ENCODE results near the gene CCDC102B. TPM values are rescaled to one million over a fixed set of nuclear protein-coding genes. Genes with fewer than 3 reads are reported as not detected.
A peak's percentile ranks its signal among the peaks of the same experiment; 100 is the strongest.

The CCDC102B gene
- total and polyA plus RNA-seq, 4 donors = 7.1 to 78.8 (median 19.9) TPM

DNA sequence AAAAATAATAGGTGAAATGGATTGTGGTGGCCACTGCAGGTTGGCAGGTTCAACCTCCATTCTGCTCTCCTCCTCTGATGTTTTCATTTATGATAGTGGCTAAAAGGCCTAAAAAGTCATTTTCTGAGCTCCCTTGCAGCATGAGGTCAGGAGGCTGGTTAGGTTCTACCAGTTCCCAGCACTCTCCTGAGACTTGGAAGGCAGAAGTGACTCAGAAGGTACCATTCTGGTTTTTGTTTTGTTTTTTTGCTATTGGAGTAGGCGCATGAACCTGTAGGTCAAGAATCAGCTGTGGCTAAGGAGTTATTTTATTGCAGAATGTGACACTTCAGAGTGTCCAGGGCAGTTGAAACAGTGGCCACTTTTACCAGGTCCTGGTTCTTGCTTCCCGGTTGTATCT is 181.9 kb downstream of the CCDC102B start:
- Histone ChIP-seq H3K27me3 (ENCODE audit: control insufficient read depth in 3 of 3, insufficient read depth in 3 of 3, low read length in 2 of 3) (no peaks in the 10 kb centered on the region), H3K4me3 (no peak overlapping the region), H3K27ac (ENCODE audit: low read depth in 1 of 2, low read length in 1 of 2) (no peak overlapping the region), H3K36me3 (ENCODE audit: control insufficient read depth in 4 of 4, insufficient read depth in 4 of 4, low read length in 4 of 4) (no peaks in the 10 kb centered on the region), H3K9me3 (ENCODE audit: control insufficient read depth in 4 of 4, insufficient read depth in 3 of 4, low read length in 3 of 4) (no peaks in the 10 kb centered on the region), H3K4me1 (ENCODE audit: control insufficient read depth in 5 of 5, insufficient read depth in 5 of 5, low read length in 5 of 5) (no peaks in the 10 kb centered on the region), H3K9ac (ENCODE audit: insufficient read depth in 1 of 2, low read length in 2 of 2) (no peak overlapping the region)
- 91 to 97% methylated on average over 2 of the region's 2 CpGs for WGBS, 2 donors
- DNase-seq (no peak), ATAC-seq (ENCODE audit: insufficient read depth, low FRiP score) (no peak)
- TF ChIP-seq, protein P1, sequence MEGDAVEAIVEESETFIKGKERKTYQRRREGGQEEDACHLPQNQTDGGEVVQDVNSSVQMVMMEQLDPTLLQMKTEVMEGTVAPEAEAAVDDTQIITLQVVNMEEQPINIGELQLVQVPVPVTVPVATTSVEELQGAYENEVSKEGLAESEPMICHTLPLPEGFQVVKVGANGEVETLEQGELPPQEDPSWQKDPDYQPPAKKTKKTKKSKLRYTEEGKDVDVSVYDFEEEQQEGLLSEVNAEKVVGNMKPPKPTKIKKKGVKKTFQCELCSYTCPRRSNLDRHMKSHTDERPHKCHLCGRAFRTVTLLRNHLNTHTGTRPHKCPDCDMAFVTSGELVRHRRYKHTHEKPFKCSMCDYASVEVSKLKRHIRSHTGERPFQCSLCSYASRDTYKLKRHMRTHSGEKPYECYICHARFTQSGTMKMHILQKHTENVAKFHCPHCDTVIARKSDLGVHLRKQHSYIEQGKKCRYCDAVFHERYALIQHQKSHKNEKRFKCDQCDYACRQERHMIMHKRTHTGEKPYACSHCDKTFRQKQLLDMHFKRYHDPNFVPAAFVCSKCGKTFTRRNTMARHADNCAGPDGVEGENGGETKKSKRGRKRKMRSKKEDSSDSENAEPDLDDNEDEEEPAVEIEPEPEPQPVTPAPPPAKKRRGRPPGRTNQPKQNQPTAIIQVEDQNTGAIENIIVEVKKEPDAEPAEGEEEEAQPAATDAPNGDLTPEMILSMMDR (IDR thresholded peaks at IDR 0.05; ENCODE audit: control extremely low read depth, extremely low read depth) = no peak

DNA sequence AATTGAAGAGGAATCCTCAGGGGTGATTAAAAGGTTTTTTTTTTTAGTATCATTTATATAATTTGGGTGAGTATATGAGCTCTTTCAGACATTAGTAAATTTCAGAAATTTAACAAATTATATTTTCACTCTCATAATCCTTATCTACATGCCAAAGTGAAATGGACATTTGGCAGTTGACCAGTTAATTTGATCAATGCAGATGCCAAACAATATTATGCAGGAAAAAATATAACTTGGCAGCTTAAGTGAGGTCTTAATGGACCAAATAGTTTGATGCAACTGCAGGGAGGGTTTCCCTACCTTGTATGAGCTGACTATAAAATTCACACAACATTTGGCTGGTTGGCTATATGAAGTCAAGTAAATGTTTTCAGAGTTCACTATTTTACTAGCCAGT is 185.2 kb downstream of the CCDC102B start:
- ATAC-seq (ENCODE audit: insufficient read depth, low FRiP score) (no peak), DNase-seq (no peak)
- Histone ChIP-seq H3K36me3 (ENCODE audit: control insufficient read depth in 4 of 4, insufficient read depth in 4 of 4, low read length in 4 of 4) (no peaks in the 10 kb centered on the region), H3K9me3 (ENCODE audit: control insufficient read depth in 4 of 4, insufficient read depth in 3 of 4, low read length in 3 of 4) (peaks cover 0 to 7% (median 0%) of the 10 kb centered on the region in 4 donors), H3K27me3 (ENCODE audit: control insufficient read depth in 3 of 3, insufficient read depth in 3 of 3, low read length in 2 of 3) (no peaks in the 10 kb centered on the region), H3K9ac (ENCODE audit: insufficient read depth in 1 of 2, low read length in 2 of 2) (no peak overlapping the region), H3K27ac (ENCODE audit: low read depth in 1 of 2, low read length in 1 of 2) (no peak overlapping the region), H3K4me1 (ENCODE audit: control insufficient read depth in 5 of 5, insufficient read depth in 5 of 5, low read length in 5 of 5) (no peaks in the 10 kb centered on the region), H3K4me3 (no peak overlapping the region)
- TF ChIP-seq, protein P1 (IDR thresholded peaks at IDR 0.05; ENCODE audit: control extremely low read depth, extremely low read depth) = no peak

DNA sequence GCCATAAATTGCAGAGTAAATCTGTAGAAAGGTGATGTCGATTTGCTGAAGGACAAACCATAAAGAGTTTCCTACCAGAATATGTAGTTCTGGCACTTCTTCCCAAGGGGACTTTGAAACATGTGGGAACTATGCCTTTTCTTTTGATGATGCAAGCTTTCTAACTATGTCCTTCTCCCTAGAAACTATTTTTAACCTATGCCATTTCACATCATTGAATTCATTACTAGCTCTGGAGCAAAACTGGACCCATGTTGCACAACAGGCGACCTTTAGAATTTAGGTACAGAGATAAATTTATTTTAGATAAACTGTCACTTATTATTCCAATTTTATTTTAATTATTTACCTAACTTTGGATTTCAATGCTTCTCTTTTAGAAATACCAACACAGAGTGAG is 186.5 kb downstream of the CCDC102B start:
- 85 to 87% methylated on average over 2 of the region's 2 CpGs for WGBS, 2 donors
- no peak overlapping the region for H3K4me3 ChIP-seq
- no peak overlapping the region for H3K9ac ChIP-seq (ENCODE audit: insufficient read depth in 1 of 2, low read length in 2 of 2)
- no peaks in the 10 kb centered on the region for H3K36me3 ChIP-seq (ENCODE audit: control insufficient read depth in 4 of 4, insufficient read depth in 4 of 4, low read length in 4 of 4)
- no peaks in the 10 kb centered on the region for H3K27me3 ChIP-seq (ENCODE audit: control insufficient read depth in 3 of 3, insufficient read depth in 3 of 3, low read length in 2 of 3)
- DNase-seq (peak in 1 of 3 donors; percentile 3), ATAC-seq (ENCODE audit: insufficient read depth, low FRiP score) (no peak)
- TF ChIP-seq, protein P1 (IDR thresholded peaks at IDR 0.05; ENCODE audit: control extremely low read depth, extremely low read depth) = no peak
- H3K9me3 ChIP-seq (ENCODE audit: control insufficient read depth in 4 of 4, insufficient read depth in 3 of 4, low read length in 3 of 4) = peaks cover 0 to 7% (median 0%) of the 10 kb centered on the region in 4 donors
- H3K4me1 ChIP-seq (ENCODE audit: control insufficient read depth in 5 of 5, insufficient read depth in 5 of 5, low read length in 5 of 5) = no peaks in the 10 kb centered on the region
- H3K27ac ChIP-seq (ENCODE audit: low read depth in 1 of 2, low read length in 1 of 2) = no peak overlapping the region

DNA sequence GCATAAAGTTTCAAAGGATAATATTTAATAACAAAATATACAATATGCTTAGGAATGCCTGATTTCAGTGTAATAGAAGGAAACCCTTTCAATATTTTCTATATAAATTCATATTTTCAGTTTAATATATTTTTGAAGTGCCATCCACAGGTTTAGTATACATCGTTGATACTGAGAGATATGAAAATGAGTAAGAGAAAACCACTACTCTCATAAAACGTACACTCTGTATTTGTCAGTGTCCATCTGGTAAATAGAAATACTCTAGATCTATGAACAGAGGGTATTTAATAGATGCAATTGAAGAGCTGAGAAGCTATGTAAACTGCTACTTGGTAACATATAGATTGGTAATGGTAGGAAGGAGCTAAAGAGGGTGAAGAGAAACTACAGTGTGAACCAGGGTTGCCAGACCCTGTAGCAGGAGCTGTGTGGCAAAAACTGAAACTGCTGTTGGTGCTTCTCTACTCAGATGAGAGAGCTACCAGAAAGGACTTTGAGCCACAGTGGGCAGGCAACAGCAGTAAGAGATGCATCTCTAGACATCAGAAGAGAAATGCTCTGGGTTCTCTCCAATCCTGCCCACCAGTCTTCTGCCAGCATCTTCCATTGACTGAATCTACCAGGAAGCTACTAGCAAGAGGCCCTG is 187.4 kb downstream of the CCDC102B start:
- H3K4me1 ChIP-seq (ENCODE audit: control insufficient read depth in 5 of 5, insufficient read depth in 5 of 5, low read length in 5 of 5) = no peaks in the 10 kb centered on the region
- WGBS, 2 donors = 87% methylated on average over 2 of the region's 2 CpGs
- ATAC-seq (ENCODE audit: insufficient read depth, low FRiP score) (no peak), DNase-seq (no peak)
- TF ChIP-seq, protein P1 (IDR thresholded peaks at IDR 0.05; ENCODE audit: control extremely low read depth, extremely low read depth) = no peak
- peaks cover 0 to 7% (median 0%) of the 10 kb centered on the region in 4 donors for H3K9me3 ChIP-seq (ENCODE audit: control insufficient read depth in 4 of 4, insufficient read depth in 3 of 4, low read length in 3 of 4)
- H3K4me3 ChIP-seq = no peak overlapping the region
- no peaks in the 10 kb centered on the region for H3K36me3 ChIP-seq (ENCODE audit: control insufficient read depth in 4 of 4, insufficient read depth in 4 of 4, low read length in 4 of 4)
- no peaks in the 10 kb centered on the region for H3K27me3 ChIP-seq (ENCODE audit: control insufficient read depth in 3 of 3, insufficient read depth in 3 of 3, low read length in 2 of 3)
- H3K9ac ChIP-seq (ENCODE audit: insufficient read depth in 1 of 2, low read length in 2 of 2) = no peak overlapping the region
- no peak overlapping the region for H3K27ac ChIP-seq (ENCODE audit: low read depth in 1 of 2, low read length in 1 of 2)
